HepG2 (cell line): ENCODE results near the gene SH3D19. TPM values are rescaled to one million over a fixed set of nuclear protein-coding genes. Genes with fewer than 3 reads are reported as not detected.

Source experiments
- ATF2 ChIP-seq: sonication (generic); formaldehyde crosslinking; IDR thresholded peaks from 2 replicates; pipeline ENCODE4 v1.4.0; 2020; ENCODE audit warnings: missing genetic modification reagents
- CEBPG ChIP-seq: IDR thresholded peaks from 2 replicates; pipeline ENCODE4 v1.6.1; 2016
- GMEB2 ChIP-seq: IDR thresholded peaks from 2 replicates; pipeline ENCODE4 v1.6.1; 2016; ENCODE audit warnings: missing biosample characterization, missing genetic modification reagents, low read depth
- HNF1B ChIP-seq: sonication (generic); formaldehyde crosslinking; IDR thresholded peaks from 2 replicates; pipeline ENCODE4 v1.5.1; 2020; ENCODE audit warnings: mild to moderate bottlenecking, moderate library complexity, missing genetic modification reagents
- KDM1A ChIP-seq: IDR thresholded peaks from 2 replicates; pipeline ENCODE4 v1.6.1; 2016; ENCODE audit warnings: missing compliant biosample characterization
- REST ChIP-seq, 2 experiments: IDR thresholded peaks; 2 replicates each; pipeline ENCODE4 v1.6.1; 2011 to 2012; ENCODE audit warnings: low read length in 2 of 2, borderline replicate concordance in 1 of 2, low read depth in 1 of 2, mild to moderate bottlenecking in 1 of 2, moderate library complexity in 1 of 2
- ZNF318 ChIP-seq: sonication (generic); formaldehyde crosslinking; IDR thresholded peaks from 2 replicates; pipeline ENCODE4 v1.4.0; 2020; ENCODE audit warnings: mild to moderate bottlenecking, missing genetic modification reagents
- ZNF501 ChIP-seq: sonication (generic); formaldehyde crosslinking; IDR thresholded peaks from 2 replicates; pipeline ENCODE4 v1.5.1; 2020; ENCODE audit warnings: mild to moderate bottlenecking, moderate library complexity, missing genetic modification reagents
- ZNF644 ChIP-seq: IDR thresholded peaks from 2 replicates; pipeline ENCODE4 v1.6.1; 2016; ENCODE audit warnings: low read depth
- ZNF670 ChIP-seq: sonication (generic); formaldehyde crosslinking; IDR thresholded peaks from 2 replicates; pipeline ENCODE4 v1.8.0; 2022; ENCODE audit warnings: mild to moderate bottlenecking, missing genetic modification reagents, borderline replicate concordance
- ZNF773 ChIP-seq: sonication (generic); formaldehyde crosslinking; IDR thresholded peaks from 2 replicates; pipeline ENCODE4 v1.4.0; 2020; ENCODE audit warnings: missing genetic modification reagents, borderline replicate concordance
- ZNF816 ChIP-seq: sonication (generic); formaldehyde crosslinking; IDR thresholded peaks from 2 replicates; pipeline ENCODE4 v1.8.0; 2022; ENCODE audit warnings: missing genetic modification reagents, mild to moderate bottlenecking, borderline replicate concordance
- polyA plus RNA-seq, 8 experiments: library from polyadenylated mRNA; depleted of rRNA in 3 of 8; stranded (reverse) in 7 of 8; unstranded in 1 of 8; fragments of >200 nt; fragmentation: Illumina TruSeq in 4 of 8; extraction: Trizol in 4 of 8; gene quantifications; 2 replicates each; pipeline versions ENCODE4 v1.2.1 to v1.2.3, GENCODE V29; 2011 to 2016; ENCODE audit warnings: low read depth in 4 of 8, missing spikeins in 1 of 8, mixed read lengths in 1 of 8; ENCODE audit not compliant: insufficient read depth in 1 of 8
- total RNA-seq, 5 experiments: library from RNA; depleted of rRNA; stranded (reverse); fragments of >200 nt; fragmentation: Illumina TruSeq; extraction: Trizol; gene quantifications; 2 replicates each; pipeline ENCODE4 v1.2.3, GENCODE V29; 2016; ENCODE audit warnings: low read depth in 1 of 5

Gene SH3D19
- total and polyA plus RNA-seq, 2 of the 13 experiments (the other 11 are each of a cell fraction or from before 2014, with no cell fraction given) = 31.2 to 38.0 TPM

GRCh38 chr4:151094290-151094751 is 231.1 kb downstream of the SH3D19 start (continued):
- TF ChIP-seq REST (IDR thresholded peaks at IDR 0.05; ENCODE audit: borderline replicate concordance in 1 of 2, low read depth in 1 of 2, low read length in 2 of 2) = peak in 1 of 2 experiments; percentile 35; a peak in 1 of 4 replicates
- peak; percentile 60; the same call in 1 of the 2 replicates for TF ChIP-seq ZNF501 (CRISPR knock-in tag)
- peak; percentile 75; the same call in 1 of the 2 replicates for TF ChIP-seq ZNF670
- TF ChIP-seq ZNF773 (CRISPR knock-in tag) = no peak
- TF ChIP-seq ATF2 (CRISPR knock-in tag) = peak; percentile 43; the same call in 1 of the 2 replicates
- no peak for TF ChIP-seq ZNF318 (CRISPR knock-in tag)
- TF ChIP-seq HNF1B (CRISPR knock-in tag) = peak; percentile 79
- peak; percentile 97 for TF ChIP-seq KDM1A (CRISPR knock-in tag)
- TF ChIP-seq ZNF816 (CRISPR knock-in tag) = peak; percentile 91
- peak; percentile 76 for TF ChIP-seq ZNF644 (CRISPR knock-in tag)
- no peak for TF ChIP-seq GMEB2 (CRISPR knock-in tag)
- TF ChIP-seq CEBPG (CRISPR knock-in tag) = peak; percentile 53
